Stimulated activated naive CD8-positive, alpha-beta T cell treated with anti-CD3 and anti-CD28 coated beads, Interleukin-15, Interleukin-2, amounts not matched to agents 100 ng/mL and 50 ng/mL, for 24 hours (primary cell): ENCODE results near the gene CD44.

Source experiments
- H3K27ac Mint-ChIP-seq: one replicate; pipeline ENCODE4 v1.8.0; 2021; ENCODE audit warnings: mild to moderate bottlenecking, mixed read lengths
- H3K27me3 Mint-ChIP-seq: one replicate; pipeline ENCODE4 v1.8.0; 2021; ENCODE audit warnings: mixed read lengths
- H3K36me3 Mint-ChIP-seq: one replicate; pipeline ENCODE4 v1.8.0; 2021; ENCODE audit warnings: low read depth, mixed read lengths
- H3K4me1 Mint-ChIP-seq: one replicate; pipeline ENCODE4 v1.8.0; 2021; ENCODE audit warnings: low read depth, mixed read lengths
- H3K4me3 Mint-ChIP-seq: one replicate; pipeline ENCODE4 v1.8.0; 2021; ENCODE audit warnings: mild to moderate bottlenecking, mixed read lengths
- H3K9me3 Mint-ChIP-seq: one replicate; pipeline ENCODE4 v1.8.0; 2021; ENCODE audit warnings: mixed read lengths

CD44 gene

GRCh38 chr11:35260342-35260985, 121.5 kb downstream of the CD44 start:
- no peaks in the 10 kb centered on the region for H3K9me3 Mint-ChIP-seq
- no peak overlapping the region for H3K27ac Mint-ChIP-seq
- H3K4me3 Mint-ChIP-seq = no peak overlapping the region
- H3K36me3 Mint-ChIP-seq = no peaks in the 10 kb centered on the region
- H3K27me3 Mint-ChIP-seq = peaks cover 6% of the 10 kb centered on the region
- peaks cover 18% of the 10 kb centered on the region for H3K4me1 Mint-ChIP-seq

DNA sequence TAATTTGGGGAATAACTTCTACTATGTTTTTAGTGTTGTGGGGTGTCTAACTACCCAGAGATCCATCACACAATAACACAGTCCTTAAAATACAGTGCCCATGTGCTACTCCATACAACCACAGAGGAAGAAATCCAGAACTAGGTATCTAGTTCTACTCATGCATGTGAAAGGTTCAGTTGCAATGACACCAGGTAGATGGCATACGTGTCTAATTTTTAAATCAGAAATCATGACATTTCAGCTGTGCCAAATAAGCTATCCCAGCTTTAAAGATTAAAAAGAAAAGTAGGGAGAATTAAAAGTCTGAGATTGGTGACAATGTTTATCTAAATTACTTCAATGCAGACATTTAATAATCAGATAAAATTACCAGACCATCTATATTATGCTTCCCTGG, 122.2 kb downstream of the CD44 start:
- H3K4me1 Mint-ChIP-seq = peaks cover 15% of the 10 kb centered on the region
- peaks cover 6% of the 10 kb centered on the region for H3K27me3 Mint-ChIP-seq
- no peak overlapping the region for H3K27ac Mint-ChIP-seq
- no peaks in the 10 kb centered on the region for H3K36me3 Mint-ChIP-seq
- H3K4me3 Mint-ChIP-seq = no peak overlapping the region
- H3K9me3 Mint-ChIP-seq = no peaks in the 10 kb centered on the region

DNA sequence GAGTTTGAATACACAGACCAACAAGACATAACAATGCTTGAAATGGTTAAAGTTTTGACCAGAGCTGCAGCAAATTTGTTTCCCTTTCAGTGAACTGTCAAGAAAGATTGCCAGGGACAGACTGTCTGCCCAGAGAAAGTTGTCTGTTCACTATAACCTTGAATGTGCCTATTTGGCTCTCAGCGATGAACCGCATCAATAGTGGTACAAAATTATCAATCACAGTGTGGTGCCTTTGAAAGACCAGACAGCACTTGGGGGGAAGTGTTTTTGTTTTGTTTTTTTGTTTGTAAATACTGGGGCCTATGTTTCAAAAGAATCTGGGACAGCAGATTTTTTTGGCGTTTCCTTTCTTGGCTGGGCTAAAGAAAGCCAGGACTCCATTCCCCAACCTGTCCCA, 123.1 kb downstream of the CD44 start:
- H3K27ac Mint-ChIP-seq = no peak overlapping the region
- peaks cover 10% of the 10 kb centered on the region for H3K4me1 Mint-ChIP-seq
- H3K4me3 Mint-ChIP-seq = no peak overlapping the region
- H3K27me3 Mint-ChIP-seq = peaks cover 6% of the 10 kb centered on the region
- H3K9me3 Mint-ChIP-seq = no peaks in the 10 kb centered on the region
- no peaks in the 10 kb centered on the region for H3K36me3 Mint-ChIP-seq

GRCh38 chr11:35262735-35263134, 123.8 kb downstream of the CD44 start:
- no peaks in the 10 kb centered on the region for H3K9me3 Mint-ChIP-seq
- peaks cover 7% of the 10 kb centered on the region for H3K4me1 Mint-ChIP-seq
- no peaks in the 10 kb centered on the region for H3K36me3 Mint-ChIP-seq
- no peak overlapping the region for H3K4me3 Mint-ChIP-seq
- H3K27ac Mint-ChIP-seq = no peak overlapping the region
- H3K27me3 Mint-ChIP-seq = peaks cover 6% of the 10 kb centered on the region

GRCh38 chr11:35265755-35266454, 126.9 kb downstream of the CD44 start:
- Mint-ChIP-seq H3K27ac (peak overlapping the region; percentile 29), H3K4me3 (no peak overlapping the region), H3K27me3 (no peaks in the 10 kb centered on the region), H3K9me3 (peaks cover 6% of the 10 kb centered on the region), H3K4me1 (peaks cover 13% of the 10 kb centered on the region), H3K36me3 (no peaks in the 10 kb centered on the region)

DNA sequence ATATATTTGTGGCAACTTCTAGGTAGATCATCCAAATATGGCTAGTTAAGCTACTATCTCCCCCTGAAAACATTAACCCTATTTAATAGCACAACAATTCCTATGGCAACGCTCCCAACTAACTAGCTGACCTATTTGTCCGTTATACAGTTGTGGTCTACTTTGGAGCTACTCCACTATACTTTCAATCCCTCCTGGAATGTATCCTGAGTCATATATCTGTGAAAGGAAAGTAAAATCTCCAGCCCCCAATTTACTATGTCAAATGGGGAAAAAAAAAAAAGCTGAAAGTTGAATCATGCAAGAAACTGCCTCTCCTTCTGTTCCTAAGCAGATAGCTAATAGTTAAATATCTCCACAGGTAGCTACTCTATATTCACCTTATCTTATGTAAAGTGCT, 128.5 kb downstream of the CD44 start:
- Mint-ChIP-seq H3K36me3 (no peaks in the 10 kb centered on the region), H3K4me3 (no peak overlapping the region), H3K9me3 (peaks cover 9% of the 10 kb centered on the region), H3K27ac (no peak overlapping the region), H3K4me1 (peaks cover 29% of the 10 kb centered on the region), H3K27me3 (no peaks in the 10 kb centered on the region)

DNA sequence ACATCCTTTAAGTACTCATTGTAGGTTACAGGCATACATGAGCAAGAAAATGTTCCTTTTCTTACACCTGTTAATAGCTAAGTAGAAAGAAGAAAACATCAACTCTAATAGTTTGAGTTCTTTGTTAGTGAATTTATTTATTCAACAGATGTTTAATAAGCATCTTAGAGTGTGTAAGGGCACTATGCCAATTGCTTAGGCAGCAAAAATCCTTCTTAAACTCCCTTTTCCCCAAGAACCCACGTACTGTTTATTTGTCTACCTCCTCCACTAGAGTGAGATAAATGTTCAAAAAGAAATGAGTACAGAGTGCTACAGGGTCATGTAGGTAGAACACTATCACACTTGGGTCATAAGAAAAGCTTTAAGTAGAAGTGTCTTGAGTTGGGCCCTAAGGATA, 131.4 kb downstream of the CD44 start:
- peaks cover 57% of the 10 kb centered on the region for H3K4me1 Mint-ChIP-seq

DNA sequence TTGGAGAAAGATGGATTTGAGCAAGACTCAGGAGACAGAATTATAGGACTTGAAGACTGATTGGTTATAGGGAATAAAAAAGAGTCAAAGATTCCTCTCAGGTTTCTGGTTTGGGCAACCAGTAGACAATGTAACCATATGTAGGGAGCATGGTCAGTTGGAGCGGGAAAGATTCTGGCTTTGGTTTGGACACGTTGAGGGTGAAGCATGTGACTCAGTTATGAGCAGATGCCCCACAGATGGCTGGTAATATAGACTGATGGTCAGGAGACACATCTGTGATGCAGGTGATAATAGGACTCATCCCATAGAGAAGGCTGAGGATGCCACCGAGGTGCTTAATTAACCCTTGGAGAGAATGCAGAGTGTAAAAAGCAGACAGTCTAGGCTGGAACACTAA, 132.1 kb downstream of the CD44 start:
- Mint-ChIP-seq H3K4me1 (peaks cover 64% of the 10 kb centered on the region), H3K27me3 (no peaks in the 10 kb centered on the region), H3K4me3 (no peak overlapping the region), H3K36me3 (no peaks in the 10 kb centered on the region), H3K27ac (no peak overlapping the region), H3K9me3 (peaks cover 9% of the 10 kb centered on the region)

More for the DNA sequence above, 131.4 kb downstream of the CD44 start:
- Mint-ChIP-seq H3K27ac (no peak overlapping the region), H3K9me3 (peaks cover 9% of the 10 kb centered on the region), H3K4me3 (no peak overlapping the region), H3K27me3 (no peaks in the 10 kb centered on the region), H3K36me3 (no peaks in the 10 kb centered on the region)

- H3K4me3 Mint-ChIP-seq = peak overlapping the region; percentile 60
- no peaks in the 10 kb centered on the region for H3K27me3 Mint-ChIP-seq
- H3K9me3 Mint-ChIP-seq = peaks cover 9% of the 10 kb centered on the region
- H3K36me3 Mint-ChIP-seq = no peaks in the 10 kb centered on the region
- H3K27ac Mint-ChIP-seq = peak overlapping the region; percentile 76
- H3K4me1 Mint-ChIP-seq = peaks cover 67% of the 10 kb centered on the region
These were observed 133.5 kb downstream of the CD44 start for GRCh38 chr11:35272391-35272902.

DNA sequence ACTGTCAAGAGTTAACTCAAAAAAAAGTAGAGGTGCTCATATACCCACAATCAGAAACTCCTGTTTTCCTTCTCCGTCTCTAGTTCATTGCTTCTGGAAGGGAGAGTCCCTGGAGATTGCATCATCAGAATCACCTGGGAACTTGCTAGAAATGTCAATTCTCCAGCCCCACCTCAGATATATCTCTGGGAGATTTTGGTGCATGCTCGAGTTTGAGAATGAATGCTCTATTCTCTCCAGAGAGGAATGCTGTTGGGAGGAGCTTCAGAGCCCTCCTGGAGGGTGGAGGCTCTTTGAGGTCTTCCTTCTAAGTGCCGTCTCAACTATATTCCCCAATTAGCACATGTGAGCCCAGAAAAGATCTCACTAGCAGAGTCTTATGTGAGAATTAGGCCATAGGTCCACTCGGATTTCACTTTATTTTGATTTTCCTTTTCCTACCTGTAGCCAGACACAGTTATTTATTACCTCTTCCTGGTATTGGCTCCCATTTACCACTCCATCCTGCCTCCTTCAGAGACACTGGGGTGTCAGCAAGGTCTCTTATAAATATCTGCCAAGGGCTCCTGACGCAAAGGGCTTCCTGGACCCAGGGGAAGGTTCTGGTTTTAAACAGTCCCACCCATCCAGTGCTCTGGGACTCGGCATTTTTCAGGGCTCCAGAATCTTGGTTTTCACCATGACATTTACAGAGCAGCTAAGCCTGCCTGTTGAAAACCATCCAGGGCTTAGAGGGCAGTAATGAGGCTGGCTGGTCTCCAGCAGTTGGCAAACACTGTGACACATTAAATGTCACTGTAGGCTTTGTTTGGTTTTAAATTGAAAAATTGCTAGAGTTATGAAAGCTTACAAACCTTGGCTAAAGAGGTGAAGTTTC, 136.2 kb downstream of the CD44 start:
- Mint-ChIP-seq H3K9me3 (peaks cover 9% of the 10 kb centered on the region), H3K27me3 (no peaks in the 10 kb centered on the region), H3K4me1 (peaks cover 62% of the 10 kb centered on the region), H3K36me3 (no peaks in the 10 kb centered on the region), H3K4me3 (no peak overlapping the region), H3K27ac (peak overlapping the region; percentile 76)

DNA sequence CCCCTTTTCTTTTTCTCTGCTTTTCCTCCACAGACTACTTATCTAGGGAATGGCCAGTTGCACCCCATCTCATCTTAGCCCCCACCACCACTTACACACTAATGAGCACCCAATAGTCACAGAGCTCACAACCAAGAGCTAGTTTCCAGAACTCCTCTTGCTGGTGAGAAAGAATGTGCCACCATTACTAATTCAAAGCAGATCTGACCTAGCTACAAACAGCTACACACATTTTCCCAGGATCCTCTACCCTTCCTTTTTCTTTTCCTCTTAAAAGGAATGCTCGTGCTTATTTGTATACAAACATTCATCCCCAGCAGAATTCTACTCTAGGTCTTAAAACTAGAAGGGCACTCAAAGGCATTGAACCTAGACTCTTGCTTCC, 136.8 kb downstream of the CD44 start:
- H3K9me3 Mint-ChIP-seq = peaks cover 5% of the 10 kb centered on the region
- H3K27me3 Mint-ChIP-seq = peaks cover 4% of the 10 kb centered on the region
- no peaks in the 10 kb centered on the region for H3K36me3 Mint-ChIP-seq
- peak overlapping the region; percentile 62 for H3K27ac Mint-ChIP-seq
- peaks cover 60% of the 10 kb centered on the region for H3K4me1 Mint-ChIP-seq
- H3K4me3 Mint-ChIP-seq = no peak overlapping the region

GRCh38 chr11:35276396-35277145, 137.6 kb downstream of the CD44 start:
- Mint-ChIP-seq H3K27me3 (peaks cover 4% of the 10 kb centered on the region), H3K4me3 (no peak overlapping the region), H3K27ac (no peak overlapping the region), H3K9me3 (no peaks in the 10 kb centered on the region), H3K4me1 (peaks cover 56% of the 10 kb centered on the region), H3K36me3 (no peaks in the 10 kb centered on the region)

GRCh38 chr11:35277827-35278226, 138.9 kb downstream of the CD44 start:
- Mint-ChIP-seq H3K4me3 (no peak overlapping the region), H3K9me3 (no peaks in the 10 kb centered on the region), H3K36me3 (no peaks in the 10 kb centered on the region), H3K27ac (no peak overlapping the region), H3K4me1 (peaks cover 55% of the 10 kb centered on the region), H3K27me3 (peaks cover 4% of the 10 kb centered on the region)

DNA sequence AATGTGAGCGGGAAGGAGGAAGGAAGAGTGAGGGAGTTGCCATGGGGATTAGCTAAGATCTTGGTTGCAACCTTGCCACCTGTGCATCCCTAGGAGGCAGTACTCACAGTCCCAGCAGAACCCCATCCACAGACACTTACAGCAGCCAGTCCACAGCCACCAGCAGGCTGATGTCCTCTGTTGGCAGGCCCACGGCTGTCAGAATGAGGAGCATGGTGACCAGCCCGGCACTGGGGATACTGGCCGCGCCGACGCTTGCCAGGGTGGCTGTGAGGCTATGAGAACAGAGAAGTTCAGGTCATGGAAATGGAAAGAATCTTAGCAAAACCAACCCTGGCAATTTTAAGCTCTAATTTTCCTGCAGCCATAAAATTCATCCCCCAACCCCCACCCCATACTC, 141.8 kb downstream of the CD44 start:
- peak overlapping the region; percentile 13 for H3K27ac Mint-ChIP-seq
- no peaks in the 10 kb centered on the region for H3K36me3 Mint-ChIP-seq
- peaks cover 4% of the 10 kb centered on the region for H3K27me3 Mint-ChIP-seq
- no peaks in the 10 kb centered on the region for H3K9me3 Mint-ChIP-seq
- H3K4me3 Mint-ChIP-seq = no peak overlapping the region
- H3K4me1 Mint-ChIP-seq = peaks cover 33% of the 10 kb centered on the region
